ENCODE data around the gene TAX1BP1.

The TAX1BP1 gene

DNA sequence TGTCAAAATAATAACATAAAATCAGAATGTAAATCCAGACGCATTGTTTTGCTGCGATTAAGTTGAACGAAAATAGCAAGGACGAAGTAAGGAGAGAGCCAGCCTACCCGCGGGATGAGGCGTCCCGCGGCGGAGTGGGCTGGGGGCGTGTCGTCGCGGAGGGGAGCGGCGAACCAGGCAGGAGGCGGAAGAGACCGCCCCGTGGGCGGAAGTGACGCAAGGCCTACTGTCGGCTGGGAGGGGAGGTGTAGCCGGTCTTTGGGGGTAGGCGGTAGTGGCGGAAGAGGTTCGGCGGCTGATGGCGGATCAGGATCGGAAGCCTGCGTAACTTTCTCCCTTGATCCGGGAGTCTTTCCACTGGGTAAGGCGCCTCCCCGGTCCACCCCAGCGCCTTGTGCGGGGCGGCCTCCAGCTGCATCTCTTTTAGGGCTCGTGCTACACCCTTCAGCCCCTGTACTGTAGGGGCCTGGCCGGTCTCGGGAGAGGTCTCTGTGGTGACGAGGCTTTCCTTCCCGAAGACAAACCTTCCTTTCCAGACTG lies at the start of gene TAX1BP1:
TSS of gene TAX1BP1 (plus strand) at position 254 of the 540 bp plus-strand sequence. CDS start 8,363 bp downstream, outside the sequence.
- ChIA-PET CTCF (interaction anchor here (1.6 to 2.0 kb wide), 3 partner anchors 34 to 544 kb away, joined by 6 to 11 read pairs (median 7); no protein-coding TSS in a partner anchor), POLR2A (interaction anchor here (0.5 to 2.0 kb wide), 3 partner anchors 27 to 77 kb away, joined by 3 to 9 read pairs (median 3); partner anchors contain the start of gene HIBADH)
- H3K4me3 ChIP-seq (ENCODE audit: low read depth, low read length): peak within 1 kb of the TSS; percentile 92
- peak; percentile 60 for DNase-seq (ENCODE audit: low read depth, low spot score)
- TF ChIP-seq, protein P1, sequence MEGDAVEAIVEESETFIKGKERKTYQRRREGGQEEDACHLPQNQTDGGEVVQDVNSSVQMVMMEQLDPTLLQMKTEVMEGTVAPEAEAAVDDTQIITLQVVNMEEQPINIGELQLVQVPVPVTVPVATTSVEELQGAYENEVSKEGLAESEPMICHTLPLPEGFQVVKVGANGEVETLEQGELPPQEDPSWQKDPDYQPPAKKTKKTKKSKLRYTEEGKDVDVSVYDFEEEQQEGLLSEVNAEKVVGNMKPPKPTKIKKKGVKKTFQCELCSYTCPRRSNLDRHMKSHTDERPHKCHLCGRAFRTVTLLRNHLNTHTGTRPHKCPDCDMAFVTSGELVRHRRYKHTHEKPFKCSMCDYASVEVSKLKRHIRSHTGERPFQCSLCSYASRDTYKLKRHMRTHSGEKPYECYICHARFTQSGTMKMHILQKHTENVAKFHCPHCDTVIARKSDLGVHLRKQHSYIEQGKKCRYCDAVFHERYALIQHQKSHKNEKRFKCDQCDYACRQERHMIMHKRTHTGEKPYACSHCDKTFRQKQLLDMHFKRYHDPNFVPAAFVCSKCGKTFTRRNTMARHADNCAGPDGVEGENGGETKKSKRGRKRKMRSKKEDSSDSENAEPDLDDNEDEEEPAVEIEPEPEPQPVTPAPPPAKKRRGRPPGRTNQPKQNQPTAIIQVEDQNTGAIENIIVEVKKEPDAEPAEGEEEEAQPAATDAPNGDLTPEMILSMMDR (IDR thresholded peaks at IDR 0.05; ENCODE audit: insufficient read depth, low read length, missing control alignments): no peak

GRCh38 chr7:27690649-27691048 lies 49.3 kb upstream of the TAX1BP1 start:
- ChIA-PET CTCF (interaction anchor here (1.0 to 1.8 kb wide), 3 partner anchors 330 to 405 kb away, joined by 3 read pairs; no protein-coding TSS in a partner anchor), POLR2A (no interaction called here)
- no peak overlapping the region for H3K4me3 ChIP-seq (ENCODE audit: low read depth, low read length)

DNA sequence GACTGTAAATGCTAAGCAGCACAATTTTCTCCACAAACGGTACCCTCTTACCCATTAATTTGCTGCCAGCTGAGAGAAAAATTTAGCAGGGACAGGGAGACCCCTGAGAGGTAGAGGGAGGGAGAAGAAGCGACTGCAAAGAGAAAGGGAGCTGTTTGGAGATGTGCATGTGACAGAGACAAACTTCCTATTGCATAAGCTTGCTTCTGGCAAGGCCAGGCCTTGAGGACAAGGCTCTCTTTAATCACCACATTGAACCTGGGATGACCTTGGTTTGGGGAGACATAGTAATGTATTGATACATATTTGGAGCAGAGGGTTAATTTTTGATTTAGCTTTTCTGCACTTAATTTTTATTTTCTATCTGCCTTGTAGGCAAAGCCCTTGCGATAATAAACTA lies 46.2 kb upstream of the TAX1BP1 start:
- DNase-seq (ENCODE audit: low read depth, low spot score): no peak
- CTCF ChIA-PET: interaction anchor here (0.8 kb wide), 1 partner anchor 403 kb away, joined by 3 read pairs; no protein-coding TSS in a partner anchor

More at GRCh38 chr7:27690649-27691048, 49.3 kb upstream of the TAX1BP1 start:
- TF ChIP-seq, protein P1 (IDR thresholded peaks at IDR 0.05; ENCODE audit: insufficient read depth, low read length, missing control alignments): no peak
- no peak for DNase-seq (ENCODE audit: low read depth, low spot score)

DNA sequence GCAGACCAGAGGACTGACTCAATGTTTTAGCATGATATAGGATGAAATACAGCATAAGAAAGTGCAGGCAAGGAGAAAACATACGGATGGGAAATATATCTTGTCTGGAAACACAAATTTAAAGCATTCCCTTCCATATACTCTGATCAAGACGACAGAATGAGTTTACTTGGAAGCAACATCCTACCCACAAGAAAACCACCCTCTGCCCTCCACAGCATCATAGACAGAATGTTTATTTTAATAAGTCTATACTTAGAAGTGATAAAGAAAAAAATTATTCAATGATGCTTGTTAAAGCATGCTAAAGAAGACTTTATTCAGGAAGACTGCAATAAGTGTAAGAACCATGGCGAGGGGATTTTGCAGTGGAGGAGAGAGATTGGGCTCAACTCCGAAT lies 44.9 kb upstream of the TAX1BP1 start:
- ChIA-PET CTCF (no interaction called here), POLR2A (no interaction called here)
- no peak overlapping the region for H3K4me3 ChIP-seq (ENCODE audit: low read depth, low read length)
- TF ChIP-seq, protein P1 (IDR thresholded peaks at IDR 0.05; ENCODE audit: insufficient read depth, low read length, missing control alignments): no peak
- DNase-seq (ENCODE audit: low read depth, low spot score): no peak

More for the DNA sequence above, 46.2 kb upstream of the TAX1BP1 start:
- TF ChIP-seq, protein P1 (IDR thresholded peaks at IDR 0.05; ENCODE audit: insufficient read depth, low read length, missing control alignments): no peak
- POLR2A ChIA-PET: no interaction called here
- no peak overlapping the region for H3K4me3 ChIP-seq (ENCODE audit: low read depth, low read length)

DNA sequence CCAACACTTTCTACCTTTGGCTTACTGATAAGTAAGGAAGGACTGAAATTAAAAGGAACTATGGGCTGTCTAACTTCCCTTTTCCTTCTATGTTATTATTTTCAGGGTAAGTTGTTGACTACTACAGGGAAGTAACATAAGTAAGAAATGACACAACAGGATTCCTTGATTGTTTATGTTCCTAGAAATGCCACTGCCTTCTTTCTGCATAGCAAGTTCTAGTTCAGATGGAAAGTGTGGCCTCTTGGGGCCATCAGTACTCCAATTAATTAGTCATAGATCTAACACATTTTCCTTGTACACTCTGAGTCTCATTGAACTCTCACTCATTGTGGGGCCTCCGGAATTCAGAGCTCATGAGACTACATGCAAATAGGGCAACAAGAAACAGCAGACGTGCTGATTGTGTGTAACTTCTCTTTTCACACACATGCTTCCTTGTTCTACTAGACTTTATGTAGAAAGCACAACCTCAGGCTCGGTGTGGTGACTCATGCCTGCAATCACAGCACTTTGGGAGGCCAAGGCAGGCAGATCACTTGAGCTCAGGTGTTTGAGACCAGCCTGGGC lies 42.0 kb upstream of the TAX1BP1 start:
- DNase-seq (ENCODE audit: low read depth, low spot score): no peak
- H3K4me3 ChIP-seq (ENCODE audit: low read depth, low read length): no peak overlapping the region
- TF ChIP-seq, protein P1 (IDR thresholded peaks at IDR 0.05; ENCODE audit: insufficient read depth, low read length, missing control alignments): no peak
- CTCF ChIA-PET: no interaction called here
- POLR2A ChIA-PET: no interaction called here

DNA sequence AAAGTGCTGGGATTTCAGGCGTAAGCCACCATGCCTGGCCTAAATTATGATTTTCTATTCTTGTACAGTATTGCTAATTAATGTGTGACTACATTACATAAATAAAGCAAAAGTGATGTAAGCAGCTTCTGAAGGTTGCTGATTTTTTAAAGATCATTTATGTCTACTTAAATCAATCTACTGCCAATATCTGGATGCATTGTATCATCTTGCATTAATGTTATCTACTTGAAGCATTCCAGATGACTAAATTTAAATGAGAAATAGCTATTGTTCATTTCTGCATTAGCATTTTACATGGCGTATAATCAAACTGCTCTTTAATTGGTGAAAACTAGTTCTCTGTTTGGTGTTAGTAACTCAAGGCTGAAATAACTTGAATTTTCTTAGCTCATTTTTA lies 40.2 kb upstream of the TAX1BP1 start:
- H3K4me3 ChIP-seq (ENCODE audit: low read depth, low read length): no peak overlapping the region
- DNase-seq (ENCODE audit: low read depth, low spot score): no peak
- ChIA-PET POLR2A (no interaction called here), CTCF (interaction anchor here (1.2 kb wide), 2 partner anchors 16 to 41 kb away, joined by 4 read pairs; no protein-coding TSS in a partner anchor)
- TF ChIP-seq, protein P1 (IDR thresholded peaks at IDR 0.05; ENCODE audit: insufficient read depth, low read length, missing control alignments): no peak
